Nucleus accumbens (tissue), 56 donors: ENCODE data around the gene TNFAIP8L1.

Source experiments
- DNase-seq, 56 donors: peaks; one replicate each; lab custom pipeline; 2025; lab: John Stamatoyannopoulos, UW

TNFAIP8L1 gene

GRCh38 chr19:4695224-4695731 lies 56.0 kb downstream of the TNFAIP8L1 start:
- DNase-seq = peak in 17 of 56 donors; percentile 2 to 65 (median 32)

- no peak for DNase-seq
Measured at GRCh38 chr19:4697304-4697703, 58.0 kb downstream of the TNFAIP8L1 start.

DNA sequence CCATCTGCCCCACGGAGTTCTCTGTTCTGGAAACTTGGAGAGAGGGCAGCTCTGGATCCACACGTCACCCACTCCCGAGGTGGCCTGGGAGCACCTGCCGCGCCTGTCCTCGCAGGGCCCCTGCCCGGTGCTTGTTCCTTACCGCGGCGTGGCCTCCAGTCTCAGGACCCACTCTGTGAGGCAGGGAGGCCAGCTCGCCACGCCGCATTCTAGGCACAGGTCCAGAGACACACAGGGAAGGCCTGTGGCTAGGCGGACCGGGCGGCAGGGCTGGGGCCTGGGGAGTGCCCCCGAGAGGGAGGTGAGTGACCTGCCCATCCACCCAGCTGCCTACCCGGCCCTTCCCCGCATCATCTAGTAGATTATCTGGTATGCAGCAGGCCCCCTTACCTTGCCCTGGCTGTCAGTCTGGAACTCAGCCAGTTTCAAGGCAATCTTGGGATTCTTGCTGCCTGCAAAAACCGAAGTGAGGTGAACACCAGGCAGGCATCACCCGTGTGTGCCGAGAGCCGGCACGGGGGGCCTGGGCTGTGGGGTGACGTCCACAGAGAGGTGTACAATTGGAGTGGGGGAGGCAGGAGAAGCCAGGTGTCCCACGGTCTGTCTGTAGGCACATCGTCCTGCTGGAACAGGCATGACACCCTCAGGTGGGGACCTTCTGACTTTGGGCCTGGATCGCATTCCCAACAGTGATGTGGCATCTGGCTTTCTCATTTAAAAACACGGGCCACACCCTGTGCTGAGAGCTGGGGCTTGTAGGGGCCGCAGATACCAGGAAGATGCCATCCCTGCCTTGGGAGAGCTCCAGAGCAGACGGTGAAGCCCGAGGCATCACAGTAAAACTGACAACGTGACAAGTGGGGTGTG lies 60.7 kb downstream of the TNFAIP8L1 start:
- DNase-seq = no peak

- DNase-seq = no peak
Measured at GRCh38 chr19:4700693-4700970, 61.3 kb downstream of the TNFAIP8L1 start.

GRCh38 chr19:4701557-4701956 lies 62.2 kb downstream of the TNFAIP8L1 start:
- DNase-seq = no peak

DNA sequence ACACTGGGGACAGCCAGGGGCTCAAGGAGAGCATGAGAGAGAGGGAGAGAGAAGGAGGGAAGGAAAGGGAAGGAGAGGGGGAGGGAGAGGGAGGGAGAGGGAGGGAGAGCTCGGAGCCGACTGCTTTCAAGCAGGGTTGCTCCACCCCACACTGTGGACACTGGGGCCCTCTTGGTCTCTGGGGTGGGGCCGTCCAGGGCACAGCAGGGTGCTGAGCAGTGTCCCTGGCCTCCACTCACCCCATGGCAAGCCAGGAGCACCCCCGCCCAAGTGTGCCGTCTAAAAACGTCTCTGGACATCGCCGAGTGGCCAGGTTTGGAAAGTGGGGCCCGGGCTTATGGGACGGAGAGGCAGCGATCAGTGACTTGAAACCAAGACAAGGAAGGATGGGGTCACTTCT lies 63.4 kb downstream of the TNFAIP8L1 start:
- DNase-seq = no peak

- DNase-seq = no peak
Measured at GRCh38 chr19:4703671-4704316, 64.5 kb downstream of the TNFAIP8L1 start.

DNA sequence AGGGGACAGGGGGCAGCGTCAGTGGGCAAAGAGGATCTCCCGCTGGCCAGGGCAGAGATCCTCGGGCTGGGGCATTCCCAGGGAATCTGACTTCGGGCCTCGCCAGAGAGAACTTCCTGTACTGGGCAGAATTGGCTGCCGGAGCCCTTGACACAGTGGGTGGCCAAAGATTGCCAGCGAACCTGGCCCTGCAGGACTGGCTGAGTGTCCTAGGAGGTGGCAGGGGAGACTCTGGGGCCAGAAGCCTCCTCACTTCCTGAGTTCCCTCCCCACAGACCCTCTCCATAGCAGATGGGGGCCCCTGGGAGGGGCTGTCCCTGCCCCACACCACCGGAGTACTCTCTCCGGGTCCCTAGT lies 65.0 kb downstream of the TNFAIP8L1 start:
- DNase-seq = no peak
